HG03558 (cell line): Measurements from ENCODE around the gene BAZ1B.
"Not testable (repeated sequence)": the region's sequence is repeated elsewhere in the genome, so short reads cannot be mapped to it uniquely, and the experiment has no call there.

Experiments
- ATAC-seq: cut with Tn5 transposase; IDR thresholded peaks from one replicate; pipeline ENCODE4 v1.9.1; 2021; ENCODE audit warnings: moderate number of reproducible peaks; ENCODE audit not compliant: unreplicated experiment; ENCODE audit errors: extremely low read depth

BAZ1B gene

DNA sequence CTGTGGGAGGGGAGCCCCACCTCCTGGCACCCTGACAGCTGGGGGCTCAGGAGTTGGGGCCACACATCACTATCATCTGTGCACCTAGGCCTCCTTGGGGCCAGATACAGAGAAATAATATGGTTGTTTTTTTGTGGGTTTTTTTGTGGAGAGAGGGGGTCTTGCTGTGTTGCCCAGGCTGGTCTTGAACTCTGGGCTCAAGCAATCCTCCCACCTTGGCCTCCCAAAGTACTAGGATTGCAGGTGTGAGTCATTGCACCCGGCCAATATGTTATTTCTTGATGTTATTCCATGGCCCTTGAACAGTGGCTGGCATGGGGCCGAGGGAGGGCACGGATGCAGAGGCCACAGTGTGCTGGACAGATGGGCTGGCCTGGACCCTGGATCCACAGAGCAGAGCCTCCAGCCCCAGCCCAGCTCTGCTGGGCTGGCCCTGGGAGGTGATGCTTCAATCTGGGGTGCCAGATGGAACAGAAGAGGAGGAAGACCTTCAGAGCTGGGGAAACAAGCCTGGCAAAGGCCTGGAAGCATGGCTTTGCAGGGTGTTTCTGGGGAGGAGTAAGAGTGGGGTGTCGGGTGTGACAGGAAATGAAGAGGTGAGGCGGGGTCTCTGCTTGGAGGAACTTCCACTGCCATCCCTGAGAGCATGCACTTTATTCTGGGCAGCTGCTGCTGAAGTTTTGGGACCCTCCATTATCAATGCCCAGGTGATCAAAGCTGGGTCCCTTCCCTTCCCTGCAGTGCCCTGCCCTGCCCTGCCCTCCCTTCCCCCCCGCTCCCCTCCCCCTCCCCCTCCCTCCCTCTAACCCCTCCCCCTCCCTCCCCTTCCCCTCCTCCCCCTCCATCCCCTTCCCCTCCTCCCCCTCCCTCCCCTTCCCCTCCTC is 92.2 kb downstream of the BAZ1B start:
- no peak for ATAC-seq

GRCh38 chr7:73429215-73429614 is 92.9 kb downstream of the BAZ1B start:
- no peak for ATAC-seq

GRCh38 chr7:73427902-73428787 is 93.9 kb downstream of the BAZ1B start:
- ATAC-seq = no peak

GRCh38 chr7:73426016-73426415 is 96.1 kb downstream of the BAZ1B start:
- no peak for ATAC-seq

- ATAC-seq = no peak
These were observed 96.6 kb downstream of the BAZ1B start for GRCh38 chr7:73425356-73425983.

DNA sequence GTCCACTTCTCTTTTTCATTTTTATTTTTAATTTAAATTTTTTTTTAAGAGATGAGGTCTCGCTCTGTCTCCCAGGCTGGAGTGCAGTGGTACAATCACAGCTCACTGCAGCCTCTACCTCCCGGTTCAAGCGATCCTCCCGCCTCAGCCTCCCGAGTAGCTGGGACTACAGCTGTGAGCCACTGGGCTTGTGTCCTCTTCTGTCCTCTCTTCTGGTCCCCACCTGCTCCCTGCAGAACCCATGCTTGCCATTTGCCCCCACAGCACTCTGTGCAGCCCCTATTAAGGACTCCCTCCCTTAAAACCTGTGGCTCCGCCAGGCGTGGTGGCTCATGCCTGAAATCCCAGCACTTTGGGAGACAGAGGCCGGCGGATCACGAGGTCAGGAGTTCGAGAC is 97.6 kb downstream of the BAZ1B start:
- ATAC-seq = no peak

DNA sequence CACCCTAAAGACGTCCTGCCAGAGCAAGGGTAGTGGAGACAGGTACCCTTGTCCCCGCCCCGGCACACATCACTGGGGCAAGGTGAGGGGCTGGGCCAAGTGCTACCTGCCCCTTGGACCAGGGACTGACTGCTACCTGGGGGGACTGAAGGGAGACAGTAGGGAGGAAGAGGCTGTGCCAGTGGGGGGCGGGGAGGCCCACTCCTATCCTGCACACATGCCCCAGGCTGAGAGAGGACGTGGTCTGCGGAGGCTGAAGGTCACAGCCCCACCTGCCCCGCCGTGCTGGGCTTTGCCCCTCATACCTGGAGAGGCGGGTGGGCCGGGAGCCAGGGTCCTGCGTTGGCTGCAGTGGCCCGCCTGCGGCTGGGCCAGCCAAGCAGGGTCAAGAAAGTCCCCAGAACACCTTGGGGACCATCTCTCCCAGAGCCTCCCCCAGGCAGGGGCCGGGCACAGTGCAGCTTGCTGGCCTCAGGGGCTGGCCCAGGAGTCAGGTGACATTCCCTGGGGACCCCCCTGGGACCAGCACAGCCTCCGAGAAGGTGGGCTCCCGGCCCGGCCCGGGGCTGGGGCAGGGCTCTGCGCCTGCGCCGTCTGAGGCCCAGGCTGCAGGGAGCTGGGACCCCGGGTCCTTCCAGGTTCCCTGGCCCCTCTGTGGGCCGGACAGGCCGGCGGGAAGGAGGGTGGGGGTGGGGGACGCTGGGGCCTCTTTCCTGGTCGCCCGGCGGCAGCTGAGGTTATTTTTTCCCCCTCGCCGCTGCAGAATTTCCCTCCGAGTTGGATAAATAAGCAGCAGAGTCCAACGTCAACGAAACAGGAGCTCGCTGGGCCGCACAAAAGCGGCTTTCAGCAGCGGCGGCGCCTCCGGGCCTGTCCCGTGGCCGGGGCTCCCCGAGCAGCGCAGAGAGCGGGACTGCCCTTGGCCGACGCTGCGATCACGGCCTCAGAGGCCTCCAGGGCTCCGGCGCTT is 98.3 kb downstream of the BAZ1B start:
- ATAC-seq = no peak

GRCh38 chr7:73420610-73421009 is 101.5 kb downstream of the BAZ1B start:
- not testable (repeated sequence) for ATAC-seq

- not testable (repeated sequence) for ATAC-seq
These were observed 102.1 kb downstream of the BAZ1B start for GRCh38 chr7:73420016-73420415.

GRCh38 chr7:73418113-73418703 is 103.9 kb downstream of the BAZ1B start:
- no peak for ATAC-seq

DNA sequence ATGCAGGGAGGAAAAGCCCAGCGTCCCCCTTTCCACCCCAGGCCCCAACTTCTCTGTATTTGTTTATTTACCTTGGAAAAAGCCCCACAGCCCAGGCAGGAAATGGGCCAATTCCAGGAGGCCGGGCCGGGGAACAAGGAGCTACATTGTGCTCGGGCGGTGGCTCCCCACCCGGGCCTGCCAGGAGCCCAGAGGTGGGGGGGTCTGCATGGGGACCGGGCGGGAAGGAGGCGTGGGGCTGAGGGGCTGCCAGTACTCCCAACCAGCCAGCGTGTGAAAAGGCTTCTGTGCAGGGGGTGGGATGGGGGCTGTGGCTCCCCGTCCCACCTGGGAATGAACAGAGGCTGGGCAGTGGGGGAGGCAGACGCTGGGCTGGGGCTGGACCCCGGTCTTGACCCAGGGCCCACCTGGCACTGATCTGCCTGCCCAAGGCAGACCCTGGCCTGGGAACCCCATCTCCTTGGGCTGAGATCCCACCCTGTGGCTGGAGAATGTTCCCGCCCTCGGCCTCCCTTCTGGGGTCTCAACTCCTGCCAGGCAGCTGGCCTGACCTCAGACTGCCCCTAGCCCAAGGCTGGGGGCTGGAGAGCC is 111.5 kb downstream of the BAZ1B start:
- not testable (repeated sequence) for ATAC-seq

DNA sequence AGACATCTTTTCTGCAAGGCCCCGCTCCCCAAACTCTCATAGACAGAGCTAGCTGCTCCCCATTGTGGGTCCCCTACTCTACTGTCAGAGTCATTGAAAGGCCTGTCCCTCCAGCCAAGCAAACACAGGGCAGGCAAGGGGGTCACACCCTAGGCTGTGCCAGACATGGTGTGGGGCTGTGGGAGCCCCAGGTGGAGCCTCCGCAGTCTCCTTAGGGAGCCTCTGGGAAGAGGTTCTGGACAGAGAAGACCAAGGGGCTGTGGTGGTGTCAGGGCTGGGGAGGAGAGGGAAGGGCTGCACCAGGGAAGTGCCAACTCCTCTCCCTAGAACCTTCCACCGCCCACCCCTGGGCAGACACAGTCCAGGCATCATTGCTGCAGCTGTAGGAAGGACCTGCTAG is 117.2 kb downstream of the BAZ1B start:
- not testable (repeated sequence) for ATAC-seq

DNA sequence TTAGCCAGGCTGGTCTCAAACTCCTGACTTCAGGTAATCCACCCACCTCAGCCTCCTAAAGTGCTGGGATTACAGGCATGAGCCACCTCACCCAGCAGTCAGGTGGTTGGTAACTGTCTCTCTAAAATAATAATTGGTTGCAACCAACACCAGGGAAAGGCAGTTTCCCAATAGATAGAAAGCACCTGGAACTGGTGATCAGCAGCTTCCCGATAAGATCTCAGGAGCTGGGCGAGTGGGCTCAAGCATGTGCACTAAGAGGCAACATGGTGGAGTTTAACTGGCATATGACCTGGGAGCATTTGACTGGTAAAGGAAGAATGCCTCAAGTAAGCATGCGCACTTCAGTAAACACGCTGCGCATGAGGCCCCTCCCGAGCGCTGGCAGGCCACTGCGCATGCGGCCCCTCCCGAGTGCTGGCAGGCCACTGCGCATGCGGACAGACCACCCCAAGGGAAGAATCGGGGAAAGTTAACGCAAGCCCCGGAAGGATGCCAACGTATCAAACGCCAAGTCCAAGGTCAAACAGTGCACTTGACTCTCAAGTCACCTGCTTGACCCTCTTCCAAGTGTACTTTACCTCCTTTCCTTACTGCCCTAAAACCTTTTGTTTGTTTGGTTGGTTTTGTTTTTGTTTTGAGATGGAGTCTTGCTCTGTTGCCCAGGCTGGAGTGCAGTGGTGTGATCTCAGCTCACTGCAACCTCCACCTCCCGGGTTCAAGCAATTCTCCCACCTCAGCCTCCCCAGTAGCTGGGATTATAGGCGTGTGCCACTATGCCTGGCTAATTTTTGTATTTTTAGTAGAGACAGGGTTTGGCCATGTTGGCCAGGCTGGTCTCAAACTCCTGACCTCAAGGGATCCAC is 122.7 kb downstream of the BAZ1B start:
- not testable (repeated sequence) for ATAC-seq

DNA sequence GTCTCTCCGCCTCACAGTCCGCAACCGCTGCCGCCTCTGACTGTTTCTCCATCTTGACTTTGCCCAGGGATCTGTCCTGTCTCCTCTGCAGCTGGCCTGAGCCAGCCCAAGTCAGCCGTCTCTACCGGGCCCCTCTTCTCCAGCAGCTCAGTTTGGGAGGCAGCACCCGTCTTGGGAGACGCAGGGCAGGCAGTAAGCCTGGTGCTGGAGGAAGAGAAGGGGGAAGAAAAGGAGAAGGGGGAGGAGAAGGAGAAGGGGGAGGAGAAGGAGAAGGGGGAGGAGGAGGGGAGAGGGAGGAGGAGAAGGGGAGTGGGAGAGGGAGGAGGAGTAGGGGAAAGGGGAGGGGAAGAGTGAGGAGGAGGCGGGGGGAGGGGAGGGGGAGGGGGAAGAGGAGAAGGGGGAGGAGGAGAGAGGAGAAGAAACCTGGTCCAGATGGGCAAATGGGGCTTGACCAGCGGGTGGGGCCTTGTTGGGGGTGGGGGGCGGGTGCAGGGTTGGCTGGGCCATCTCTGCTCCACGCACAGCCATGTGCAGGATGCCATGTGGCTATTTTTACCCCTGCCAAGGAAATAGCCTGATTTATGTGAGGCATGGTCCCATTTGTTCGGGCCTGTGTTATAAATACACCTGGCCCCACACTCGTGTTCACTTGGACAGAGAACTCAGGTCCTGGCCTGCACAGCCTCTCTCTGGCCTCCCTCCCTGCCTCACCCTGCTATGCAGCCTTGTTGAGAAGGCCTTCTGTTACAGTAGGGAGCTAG is 124.4 kb downstream of the BAZ1B start:
- ATAC-seq = no peak

GRCh38 chr7:73395538-73396503 is 126.3 kb downstream of the BAZ1B start:
- ATAC-seq = no peak

- no peak for ATAC-seq
These were observed 127.7 kb downstream of the BAZ1B start for GRCh38 chr7:73394422-73394821.
